ENCODE measurements around the gene EFHD2.
"Not testable (repeated sequence)": the region's sequence is repeated elsewhere in the genome, so short reads cannot be mapped to it uniquely, and the experiment has no call there.

EFHD2 gene

GRCh38 chr1:15465674-15466073, 56.0 kb downstream of the EFHD2 start:
- no peaks in the 10 kb centered on the region for H3K27me3 ChIP-seq (replicated peaks; ENCODE audit: control insufficient read depth, insufficient read depth, low read length)
- no peak overlapping the region for H3K4me3 ChIP-seq (replicated peaks; ENCODE audit: low read depth, low read length)
- H3K36me3 ChIP-seq (ENCODE audit: control insufficient read depth, insufficient read depth, low read length) = no peaks in the 10 kb centered on the region
- TF ChIP-seq CTCF (IDR thresholded peaks at IDR 0.05; ENCODE audit: insufficient read depth, low read length, poor library complexity, severe bottlenecking) = no peak
- no peak for DNase-seq (ENCODE audit: extremely low read depth, insufficient read length)

- H3K4me3 ChIP-seq (replicated peaks; ENCODE audit: low read depth, low read length); DNase-seq (ENCODE audit: extremely low read depth, insufficient read length); H3K27me3 ChIP-seq (replicated peaks; ENCODE audit: control insufficient read depth, insufficient read depth, low read length); H3K36me3 ChIP-seq (ENCODE audit: control insufficient read depth, insufficient read depth, low read length): not testable (repeated sequence)
Observed at GRCh38 chr1:15466955-15467625, 57.4 kb downstream of the EFHD2 start.

GRCh38 chr1:15468145-15468544, 58.5 kb downstream of the EFHD2 start:
- no peak for DNase-seq (ENCODE audit: extremely low read depth, insufficient read length)
- Histone ChIP-seq H3K36me3 (ENCODE audit: control insufficient read depth, insufficient read depth, low read length) (no peaks in the 10 kb centered on the region), H3K4me3 (replicated peaks; ENCODE audit: low read depth, low read length) (no peak overlapping the region)

GRCh38 chr1:15469361-15469760, 59.7 kb downstream of the EFHD2 start:
- H3K27me3 ChIP-seq (replicated peaks; ENCODE audit: control insufficient read depth, insufficient read depth, low read length) = no peaks in the 10 kb centered on the region; the same call in 1 of the 2 replicates
- no peak overlapping the region for H3K4me3 ChIP-seq (replicated peaks; ENCODE audit: low read depth, low read length)
- no peak for DNase-seq (ENCODE audit: extremely low read depth, insufficient read length)
- H3K36me3 ChIP-seq (ENCODE audit: control insufficient read depth, insufficient read depth, low read length) = no peaks in the 10 kb centered on the region
- no peak for TF ChIP-seq CTCF (IDR thresholded peaks at IDR 0.05; ENCODE audit: insufficient read depth, low read length, poor library complexity, severe bottlenecking)

More at GRCh38 chr1:15468145-15468544, 58.5 kb downstream of the EFHD2 start:
- TF ChIP-seq CTCF (IDR thresholded peaks at IDR 0.05; ENCODE audit: insufficient read depth, low read length, poor library complexity, severe bottlenecking) = no peak
- no peaks in the 10 kb centered on the region; the same call in 1 of the 2 replicates for H3K27me3 ChIP-seq (replicated peaks; ENCODE audit: control insufficient read depth, insufficient read depth, low read length)

GRCh38 chr1:15469821-15470448, 60.2 kb downstream of the EFHD2 start:
- H3K36me3 ChIP-seq (ENCODE audit: control insufficient read depth, insufficient read depth, low read length); H3K27me3 ChIP-seq (replicated peaks; ENCODE audit: control insufficient read depth, insufficient read depth, low read length); DNase-seq (ENCODE audit: extremely low read depth, insufficient read length); H3K4me3 ChIP-seq (replicated peaks; ENCODE audit: low read depth, low read length): not testable (repeated sequence)

GRCh38 chr1:15471067-15471466, 61.4 kb downstream of the EFHD2 start:
- not testable (repeated sequence) for DNase-seq (ENCODE audit: extremely low read depth, insufficient read length); H3K4me3 ChIP-seq (replicated peaks; ENCODE audit: low read depth, low read length); H3K36me3 ChIP-seq (ENCODE audit: control insufficient read depth, insufficient read depth, low read length); H3K27me3 ChIP-seq (replicated peaks; ENCODE audit: control insufficient read depth, insufficient read depth, low read length)

- not testable (repeated sequence) for H3K4me3 ChIP-seq (replicated peaks; ENCODE audit: low read depth, low read length); H3K36me3 ChIP-seq (ENCODE audit: control insufficient read depth, insufficient read depth, low read length); H3K27me3 ChIP-seq (replicated peaks; ENCODE audit: control insufficient read depth, insufficient read depth, low read length); DNase-seq (ENCODE audit: extremely low read depth, insufficient read length)
Observed at GRCh38 chr1:15471723-15472122, 62.0 kb downstream of the EFHD2 start.
